GM23248 (cell line): ENCODE results near the gene FICD.

Source experiments
- EZH2 ChIP-seq: fragments of 200-600 bp; sonication (generic); IDR thresholded peaks from 2 replicates; pipeline ENCODE4 v1.6.1; 2018; ENCODE audit warnings: antibody characterized with exemption, mild to moderate bottlenecking; ENCODE audit not compliant: insufficient read depth, poor library complexity, severe bottlenecking
- EZH2phosphoT487 ChIP-seq: fragments of 200-600 bp; sonication (generic); IDR thresholded peaks from 2 replicates; pipeline ENCODE4 v1.6.1; 2018; ENCODE audit warnings: antibody characterized with exemption, moderate library complexity, mild to moderate bottlenecking, low read depth; ENCODE audit not compliant: insufficient read depth

DNA sequence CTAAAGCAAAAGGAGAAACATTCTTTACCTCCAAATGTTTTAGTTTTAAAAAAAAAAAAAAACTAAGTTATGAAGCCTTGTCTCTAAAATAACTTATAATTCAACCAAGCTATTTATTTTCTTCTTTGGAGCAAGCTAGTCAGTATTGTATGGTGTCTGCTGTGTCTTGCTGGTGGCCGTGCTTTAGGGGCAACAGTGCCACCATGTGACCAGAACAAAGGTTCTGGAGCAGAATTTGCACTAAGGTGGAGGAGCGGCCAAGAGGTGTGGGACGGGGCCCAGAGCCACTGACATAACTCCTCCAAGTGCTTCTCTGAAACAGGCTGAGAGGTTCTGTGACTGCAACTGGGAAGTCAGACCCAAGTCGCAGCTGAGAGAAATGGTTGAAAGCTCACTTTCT is 4.5 kb downstream of the FICD start:
- TF ChIP-seq EZH2 (no peak), EZH2phosphoT487 (no peak)
